C4-2B (cell line): ENCODE measurements around the gene EVA1B.

Source experiments
- CTCF ChIP-seq: fragments of 450-650 bp; conservative IDR thresholded peaks from 2 replicates; pipeline ENCODE4 v1.5.1; 2017; ENCODE audit warnings: mild to moderate bottlenecking
- ZFX ChIP-seq: fragments of 450-650 bp; IDR thresholded peaks from 2 replicates; pipeline ENCODE4 v1.6.1; 2017

- TF ChIP-seq CTCF = no peak
- no peak for TF ChIP-seq ZFX
These were observed 21.9 kb upstream of the EVA1B start for GRCh38 chr1:36345353-36345752.
